Activated CD8-positive, alpha-beta T cell treated with anti-CD3 and anti-CD28 coated beads for 36 hours (primary cell): ENCODE data around the gene SPRING1. TPM values are rescaled to one million over a fixed set of nuclear protein-coding genes. Genes with fewer than 3 reads are reported as not detected.
"Not testable (repeated sequence)": the region's sequence is repeated elsewhere in the genome, so short reads cannot be mapped to it uniquely, and the experiment has no call there.

Experiments
- ATAC-seq: fragments of 200-7000 bp; cut with Tn5 transposase; one replicate; pipeline ENCODE4 v1.10.0; 2021; ENCODE audit warnings: mild to moderate bottlenecking, moderate library complexity
- CTCF ChIA-PET: fragments of 350-600 bp; sonication (Branson Sonifier 250); formaldehyde crosslinking; loops from one replicate; lab custom pipeline; 2021; ENCODE audit warnings: antibody characterized with exemption; lab: Charles Lee
- POLR2A ChIA-PET: fragments of 350-600 bp; sonication (Branson Sonifier 250); formaldehyde crosslinking; loops from one replicate; lab custom pipeline; 2021; ENCODE audit warnings: antibody characterized with exemption; lab: Charles Lee
- DNase-seq: peaks from one replicate; pipeline ENCODE4 v3.0.0-alpha.2; 2020
- H3K27ac Mint-ChIP-seq: one replicate; pipeline ENCODE4 v1.8.0; 2021; ENCODE audit warnings: mild to moderate bottlenecking, mixed read lengths
- H3K27me3 Mint-ChIP-seq: one replicate; pipeline ENCODE4 v1.8.0; 2021; ENCODE audit warnings: mixed read lengths
- H3K36me3 Mint-ChIP-seq: one replicate; pipeline ENCODE4 v1.8.0; 2021; ENCODE audit warnings: low read depth, mixed read lengths
- H3K4me1 Mint-ChIP-seq: one replicate; pipeline ENCODE4 v1.8.0; 2021; ENCODE audit warnings: low read depth, mixed read lengths
- H3K4me3 Mint-ChIP-seq: one replicate; pipeline ENCODE4 v1.8.0; 2021; ENCODE audit warnings: mild to moderate bottlenecking, moderate library complexity, mixed read lengths
- H3K9me3 Mint-ChIP-seq: one replicate; pipeline ENCODE4 v1.8.0; 2021; ENCODE audit warnings: mixed read lengths
- intact Hi-C: fragments of 100-400 bp; cut with micrococcal nuclease; formaldehyde crosslinking; loops from one replicate; pipeline ENCODE4 v1.10.0; 2022
- total RNA-seq, 2 experiments: library from RNA; stranded (reverse); gene quantifications; one replicate each; pipeline ENCODE4 v1.2.3, GENCODE V29; 2021
- TF ChIP-seq, protein P1 (sequence below): fragments of 200-600 bp; IDR thresholded peaks from one replicate; pipeline ENCODE4 v1.8.0; 2022; ENCODE audit warnings: antibody characterized with exemption, mild to moderate bottlenecking

Gene SPRING1
- total RNA-seq, 2 experiments from 2014 or later = 16.0 to 17.2 TPM

DNA sequence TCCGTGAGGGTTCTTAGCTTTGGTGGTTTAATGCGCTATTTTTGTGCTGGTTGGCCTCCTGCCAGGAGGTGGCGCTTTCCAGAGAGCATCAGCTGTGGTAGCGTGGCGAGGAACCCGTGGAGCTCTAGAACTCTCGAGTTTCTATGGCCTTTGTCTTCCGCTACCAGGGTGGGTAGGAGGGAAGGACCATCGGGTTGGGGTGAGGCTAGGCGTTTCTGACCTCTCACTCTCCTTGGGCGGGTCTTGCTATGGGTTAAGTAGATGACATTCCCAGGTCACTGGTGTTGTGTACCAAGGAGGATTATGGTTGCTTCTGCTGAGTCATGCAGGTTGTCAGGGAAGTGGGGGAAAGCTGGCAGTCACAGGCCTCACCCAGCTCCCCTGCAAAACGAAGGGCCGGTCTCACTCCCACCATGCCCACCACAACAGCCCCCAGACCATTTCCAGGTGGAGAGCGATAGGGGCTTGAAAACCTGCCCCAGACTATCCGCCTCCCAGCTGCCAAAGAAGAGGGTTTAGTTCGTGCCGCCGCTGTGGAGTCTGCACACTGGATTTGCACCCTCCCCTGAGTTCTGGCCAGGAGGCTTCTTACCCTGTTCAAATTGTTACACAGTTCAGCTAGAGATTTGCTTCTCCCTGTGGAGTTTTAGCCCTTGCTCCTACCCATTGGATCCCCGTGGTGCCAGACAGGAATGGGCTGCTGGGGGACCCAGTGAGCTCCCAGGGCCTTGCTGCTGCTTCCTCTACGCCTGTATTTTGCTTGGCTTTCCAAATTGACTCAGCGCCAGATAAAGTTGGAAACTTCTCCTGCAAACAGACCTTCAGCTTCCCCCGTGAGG, 22.1 kb upstream of the SPRING1 start:
- Mint-ChIP-seq H3K27ac (peak overlapping the region; percentile 42), H3K4me3 (peak overlapping the region; percentile 61), H3K4me1 (peaks cover 9% of the 10 kb centered on the region), H3K27me3 (no peaks in the 10 kb centered on the region), H3K36me3 (peaks cover 19% of the 10 kb centered on the region), H3K9me3 (no peaks in the 10 kb centered on the region)
- ChIA-PET POLR2A (interaction anchor here (0.8 to 1.2 kb wide), 2 partner anchors 180 to 457 kb away, joined by 3 to 4 read pairs; no protein-coding TSS in a partner anchor), CTCF (interaction anchor here (0.7 to 1.6 kb wide), 4 partner anchors 47 to 181 kb away, joined by 3 read pairs; no protein-coding TSS in a partner anchor)
- TF ChIP-seq, protein P1, sequence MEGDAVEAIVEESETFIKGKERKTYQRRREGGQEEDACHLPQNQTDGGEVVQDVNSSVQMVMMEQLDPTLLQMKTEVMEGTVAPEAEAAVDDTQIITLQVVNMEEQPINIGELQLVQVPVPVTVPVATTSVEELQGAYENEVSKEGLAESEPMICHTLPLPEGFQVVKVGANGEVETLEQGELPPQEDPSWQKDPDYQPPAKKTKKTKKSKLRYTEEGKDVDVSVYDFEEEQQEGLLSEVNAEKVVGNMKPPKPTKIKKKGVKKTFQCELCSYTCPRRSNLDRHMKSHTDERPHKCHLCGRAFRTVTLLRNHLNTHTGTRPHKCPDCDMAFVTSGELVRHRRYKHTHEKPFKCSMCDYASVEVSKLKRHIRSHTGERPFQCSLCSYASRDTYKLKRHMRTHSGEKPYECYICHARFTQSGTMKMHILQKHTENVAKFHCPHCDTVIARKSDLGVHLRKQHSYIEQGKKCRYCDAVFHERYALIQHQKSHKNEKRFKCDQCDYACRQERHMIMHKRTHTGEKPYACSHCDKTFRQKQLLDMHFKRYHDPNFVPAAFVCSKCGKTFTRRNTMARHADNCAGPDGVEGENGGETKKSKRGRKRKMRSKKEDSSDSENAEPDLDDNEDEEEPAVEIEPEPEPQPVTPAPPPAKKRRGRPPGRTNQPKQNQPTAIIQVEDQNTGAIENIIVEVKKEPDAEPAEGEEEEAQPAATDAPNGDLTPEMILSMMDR = peak; percentile 9
- ATAC-seq (no peak), DNase-seq (peak; percentile 55)
- intact Hi-C loops = no loop called here

DNA sequence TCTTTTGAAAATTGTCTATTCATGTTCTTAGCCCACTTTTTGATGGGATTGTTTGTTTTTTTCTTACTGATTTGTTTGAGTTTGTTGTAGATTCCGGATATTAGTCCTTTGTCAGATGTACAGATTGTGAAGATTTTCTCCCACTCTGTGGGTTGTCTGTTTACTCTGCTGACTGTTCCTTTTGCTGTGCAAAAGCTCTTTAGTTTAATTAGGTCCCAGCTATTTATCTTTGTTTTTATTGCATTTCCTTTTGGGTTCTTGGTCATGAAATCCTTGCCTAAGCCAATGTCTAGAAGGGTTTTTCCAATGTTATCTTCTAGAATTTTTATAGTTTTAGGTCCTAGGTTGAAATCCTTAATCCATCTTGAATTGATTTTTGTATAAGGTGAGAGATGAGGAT, 16.9 kb upstream of the SPRING1 start:
- ATAC-seq, H3K27ac Mint-ChIP-seq, POLR2A ChIA-PET, CTCF ChIA-PET, H3K4me1 Mint-ChIP-seq, H3K9me3 Mint-ChIP-seq, intact Hi-C loops, DNase-seq, H3K4me3 Mint-ChIP-seq, H3K27me3 Mint-ChIP-seq: not testable (repeated sequence)
- peaks cover 25% of the 10 kb centered on the region for H3K36me3 Mint-ChIP-seq

DNA sequence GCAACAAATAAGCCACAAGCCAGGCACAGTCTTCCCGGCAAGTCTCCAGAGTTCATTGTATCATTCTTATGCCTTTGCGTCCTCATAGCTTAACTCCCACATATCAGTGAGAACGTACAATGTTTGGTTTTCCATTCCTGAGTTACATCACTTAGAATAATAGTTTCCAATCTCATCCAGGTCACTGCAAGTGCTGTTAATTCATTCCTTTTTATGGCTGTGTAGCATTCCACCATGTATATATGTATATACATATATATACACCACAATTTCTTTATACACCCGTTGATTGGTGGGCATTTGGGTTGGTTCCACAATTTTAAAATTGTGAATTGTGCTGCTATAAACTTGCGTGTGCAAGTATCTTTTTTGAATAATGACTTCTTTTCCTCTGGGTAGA, 16.2 kb upstream of the SPRING1 start:
- intact Hi-C loops, H3K4me1 Mint-ChIP-seq, H3K9me3 Mint-ChIP-seq, POLR2A ChIA-PET, CTCF ChIA-PET, H3K27me3 Mint-ChIP-seq, DNase-seq, ATAC-seq, H3K27ac Mint-ChIP-seq, H3K4me3 Mint-ChIP-seq: not testable (repeated sequence)
- peaks cover 24% of the 10 kb centered on the region for H3K36me3 Mint-ChIP-seq

DNA sequence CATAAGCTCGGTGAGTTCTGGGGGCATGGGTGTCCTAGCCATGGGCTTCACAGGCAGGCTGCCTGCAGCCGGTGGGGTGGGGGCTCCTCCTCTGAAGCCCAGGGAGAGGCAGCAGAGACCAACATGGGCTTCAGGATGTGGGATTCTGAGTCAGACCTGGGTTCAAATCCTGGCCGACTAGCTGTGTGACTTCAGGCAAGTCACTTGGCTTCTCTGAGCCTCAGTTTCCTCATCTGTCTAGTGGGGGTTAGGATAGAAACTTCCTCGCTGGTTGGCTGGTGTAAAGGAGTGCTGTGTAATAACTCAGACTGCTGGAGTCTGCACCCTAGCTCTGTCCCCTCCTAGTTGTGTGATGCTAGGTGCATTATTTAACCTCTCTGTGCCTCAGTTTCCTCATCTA, 12.4 kb upstream of the SPRING1 start:
- CTCF ChIA-PET = no interaction called here
- ATAC-seq = no peak
- POLR2A ChIA-PET = no interaction called here

DNA sequence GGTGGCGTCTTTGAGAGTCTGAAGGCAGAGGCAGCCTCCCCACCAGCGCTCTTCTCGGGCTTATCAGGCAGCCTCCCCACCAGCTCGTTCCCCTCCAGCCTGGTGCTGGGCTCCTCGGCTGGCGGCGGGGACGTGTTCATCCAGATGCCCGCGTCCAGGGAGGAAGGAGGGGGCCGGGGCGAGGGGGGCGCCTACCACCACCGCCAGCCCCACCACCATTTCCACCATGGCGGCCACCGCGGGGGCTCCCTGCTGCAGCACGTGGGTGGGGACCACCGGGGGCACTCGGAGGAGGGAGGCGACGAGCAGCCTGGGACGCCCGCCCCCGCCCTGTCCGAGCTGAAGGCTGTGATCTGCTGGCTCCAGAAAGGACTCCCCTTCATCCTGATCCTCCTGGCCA, 12.0 kb upstream of the SPRING1 start:
- H3K4me1 Mint-ChIP-seq = no peaks in the 10 kb centered on the region
- intact Hi-C loops = no loop called here
- no peaks in the 10 kb centered on the region for H3K9me3 Mint-ChIP-seq
- TF ChIP-seq, protein P1 = no peak
- peaks cover 12% of the 10 kb centered on the region for H3K36me3 Mint-ChIP-seq
- ATAC-seq = no peak
- POLR2A ChIA-PET = no interaction called here
- CTCF ChIA-PET = no interaction called here
- H3K4me3 Mint-ChIP-seq = no peak overlapping the region
- DNase-seq = no peak
- H3K27ac Mint-ChIP-seq = no peak overlapping the region
- no peaks in the 10 kb centered on the region for H3K27me3 Mint-ChIP-seq

More for the DNA sequence above, 12.4 kb upstream of the SPRING1 start:
- Mint-ChIP-seq H3K27ac (no peak overlapping the region), H3K4me3 (no peak overlapping the region), H3K4me1 (no peaks in the 10 kb centered on the region), H3K27me3 (no peaks in the 10 kb centered on the region), H3K9me3 (no peaks in the 10 kb centered on the region), H3K36me3 (peaks cover 14% of the 10 kb centered on the region)
- DNase-seq = no peak
- TF ChIP-seq, protein P1 = no peak
- intact Hi-C loops = no loop called here

DNA sequence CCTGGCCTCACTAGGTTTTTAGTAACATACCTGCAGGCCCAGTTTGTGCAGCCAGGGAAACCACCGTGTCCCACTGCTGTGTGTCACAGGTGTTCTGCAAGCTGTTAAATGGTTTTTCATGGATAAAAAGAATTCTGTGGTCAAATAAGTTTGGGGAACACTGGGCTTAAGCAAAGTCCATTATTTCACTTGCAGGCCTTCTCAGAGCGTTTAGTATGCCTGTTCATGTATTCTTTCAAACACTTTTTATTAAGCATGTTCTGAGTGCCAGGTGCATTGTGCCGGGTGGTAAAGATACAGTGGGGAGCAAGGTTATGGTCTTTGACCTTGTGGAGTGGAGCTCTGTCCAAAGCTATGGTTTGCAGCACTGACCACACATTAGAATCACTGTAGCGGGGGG, 7.7 kb upstream of the SPRING1 start:
- H3K27me3 Mint-ChIP-seq = no peaks in the 10 kb centered on the region
- H3K9me3 Mint-ChIP-seq = no peaks in the 10 kb centered on the region
- no peak for DNase-seq
- no peak overlapping the region for H3K27ac Mint-ChIP-seq
- CTCF ChIA-PET = interaction anchor here (1.3 kb wide), 1 partner anchor 42 kb away, joined by 3 read pairs; no protein-coding TSS in a partner anchor
- TF ChIP-seq, protein P1 = no peak
- no peak overlapping the region for H3K4me3 Mint-ChIP-seq
- POLR2A ChIA-PET = interaction anchor here (0.7 kb wide), 1 partner anchor 14 kb away, joined by 3 read pairs; no protein-coding TSS in a partner anchor
- intact Hi-C loops = no loop called here
- ATAC-seq = no peak
- H3K4me1 Mint-ChIP-seq = no peaks in the 10 kb centered on the region
- H3K36me3 Mint-ChIP-seq = peaks cover 2% of the 10 kb centered on the region
